DOHH2 (cell line): ENCODE measurements around the gene YTHDC2.

ENCODE experiments used
- H3F3A ChIP-seq: fragments of 200-600 bp; sonication (generic), shearing (Covaris generic); 2 replicates; pipeline ENCODE4 v1.6.0; 2016; ENCODE audit warnings: antibody characterized with exemption, mild to moderate bottlenecking; ENCODE audit not compliant: control insufficient read depth, insufficient read depth
- H3K27ac ChIP-seq: fragments of 200-600 bp; sonication (generic); 2 replicates; pipeline ENCODE4 v1.5.1; 2014; ENCODE audit warnings: low read depth, mild to moderate bottlenecking, low read length, moderate library complexity
- H3K27me3 ChIP-seq: fragments of 200-600 bp; sonication (generic); 2 replicates; pipeline ENCODE4 v1.6.1; 2014; ENCODE audit warnings: mild to moderate bottlenecking, low read length, mixed read lengths; ENCODE audit not compliant: control insufficient read depth
- H3K36me3 ChIP-seq: fragments of 200-600 bp; sonication (generic); 2 replicates; pipeline ENCODE4 v1.6.1; 2014; ENCODE audit warnings: mild to moderate bottlenecking, low read length, moderate library complexity, mixed read lengths; ENCODE audit not compliant: control insufficient read depth
- H3K4me1 ChIP-seq: fragments of 200-600 bp; sonication (generic); 2 replicates; pipeline ENCODE4 v1.6.1; 2014; ENCODE audit warnings: mild to moderate bottlenecking, low read length, mixed read lengths; ENCODE audit not compliant: control insufficient read depth
- H3K4me2 ChIP-seq: fragments of 200-600 bp; sonication (generic); 2 replicates; pipeline ENCODE4 v1.6.0; 2014; ENCODE audit warnings: mild to moderate bottlenecking, low read length, moderate library complexity
- H3K4me3 ChIP-seq: fragments of 200-600 bp; sonication (generic); 2 replicates; pipeline ENCODE4 v1.5.1; 2014; ENCODE audit warnings: mild to moderate bottlenecking, low read length, mixed read lengths
- H3K79me2 ChIP-seq: fragments of 200-600 bp; sonication (generic); 2 replicates; pipeline ENCODE4 v1.6.1; 2014; ENCODE audit warnings: mild to moderate bottlenecking, low read length, mixed read lengths; ENCODE audit not compliant: control insufficient read depth
- H3K9me2 ChIP-seq: fragments of 200-600 bp; sonication (generic); replicated peaks from 2 replicates; pipeline ENCODE4 v1.6.1; 2014; ENCODE audit warnings: mild to moderate bottlenecking, low read length, mixed read lengths; ENCODE audit not compliant: control insufficient read depth
- H3K9me3 ChIP-seq: fragments of 200-600 bp; sonication (generic); 2 replicates; pipeline ENCODE4 v1.6.1; 2014; ENCODE audit warnings: antibody characterized with exemption, low read length, mixed read lengths; ENCODE audit not compliant: control insufficient read depth, insufficient read depth
- H4K20me1 ChIP-seq: fragments of 200-600 bp; sonication (generic); 2 replicates; pipeline ENCODE4 v1.6.0; 2014; ENCODE audit warnings: low read depth, mild to moderate bottlenecking, antibody characterized with exemption, low read length, moderate library complexity; ENCODE audit not compliant: control insufficient read depth, insufficient read depth
- EZH2phosphoT487 ChIP-seq: fragments of 200-600 bp; sonication (generic); IDR thresholded peaks from 2 replicates; pipeline ENCODE4 v1.6.1; 2017; ENCODE audit warnings: borderline replicate concordance, mild to moderate bottlenecking, antibody characterized with exemption, low read length, moderate library complexity, mixed read lengths
- TF ChIP-seq, protein P1 (sequence below): fragments of 200-600 bp; sonication (generic); IDR thresholded peaks from one replicate; pipeline ENCODE4 v1.5.1; 2014; ENCODE audit warnings: antibody characterized with exemption, mild to moderate bottlenecking, low read depth, low read length; ENCODE audit not compliant: poor library complexity, severe bottlenecking

YTHDC2 gene

DNA sequence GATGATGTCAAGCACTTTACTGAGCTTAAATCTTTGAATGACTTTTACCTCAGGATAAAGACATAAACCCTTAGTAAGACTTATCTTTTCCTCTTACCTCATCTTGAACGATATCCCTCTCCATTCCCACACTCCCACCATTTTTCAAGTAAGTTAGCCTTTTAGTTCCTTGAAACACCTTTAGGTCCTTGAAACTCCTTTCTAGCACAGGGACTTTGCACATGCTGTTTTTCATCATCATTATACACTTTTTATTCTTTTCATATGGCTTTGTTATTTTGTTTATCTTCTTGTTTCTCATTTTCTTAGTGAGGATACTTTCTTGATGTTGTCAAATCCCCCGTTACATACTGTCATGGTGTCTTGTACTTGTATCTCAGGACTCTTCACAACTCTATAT, 24.8 kb downstream of the YTHDC2 start:
- TF ChIP-seq, protein P1, sequence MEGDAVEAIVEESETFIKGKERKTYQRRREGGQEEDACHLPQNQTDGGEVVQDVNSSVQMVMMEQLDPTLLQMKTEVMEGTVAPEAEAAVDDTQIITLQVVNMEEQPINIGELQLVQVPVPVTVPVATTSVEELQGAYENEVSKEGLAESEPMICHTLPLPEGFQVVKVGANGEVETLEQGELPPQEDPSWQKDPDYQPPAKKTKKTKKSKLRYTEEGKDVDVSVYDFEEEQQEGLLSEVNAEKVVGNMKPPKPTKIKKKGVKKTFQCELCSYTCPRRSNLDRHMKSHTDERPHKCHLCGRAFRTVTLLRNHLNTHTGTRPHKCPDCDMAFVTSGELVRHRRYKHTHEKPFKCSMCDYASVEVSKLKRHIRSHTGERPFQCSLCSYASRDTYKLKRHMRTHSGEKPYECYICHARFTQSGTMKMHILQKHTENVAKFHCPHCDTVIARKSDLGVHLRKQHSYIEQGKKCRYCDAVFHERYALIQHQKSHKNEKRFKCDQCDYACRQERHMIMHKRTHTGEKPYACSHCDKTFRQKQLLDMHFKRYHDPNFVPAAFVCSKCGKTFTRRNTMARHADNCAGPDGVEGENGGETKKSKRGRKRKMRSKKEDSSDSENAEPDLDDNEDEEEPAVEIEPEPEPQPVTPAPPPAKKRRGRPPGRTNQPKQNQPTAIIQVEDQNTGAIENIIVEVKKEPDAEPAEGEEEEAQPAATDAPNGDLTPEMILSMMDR = no peak
- TF ChIP-seq EZH2phosphoT487 = no peak
- Histone ChIP-seq H3K27me3 (no peaks in the 10 kb centered on the region), H3K36me3 (peaks cover 49% of the 10 kb centered on the region), H3K27ac (no peak overlapping the region), H4K20me1 (no peaks in the 10 kb centered on the region), H3K79me2 (no peaks in the 10 kb centered on the region), H3K4me2 (no peak overlapping the region), H3K4me1 (no peaks in the 10 kb centered on the region), H3F3A (no peaks in the 10 kb centered on the region), H3K4me3 (no peak overlapping the region), H3K9me2 (no peaks in the 10 kb centered on the region), H3K9me3 (no peaks in the 10 kb centered on the region)

DNA sequence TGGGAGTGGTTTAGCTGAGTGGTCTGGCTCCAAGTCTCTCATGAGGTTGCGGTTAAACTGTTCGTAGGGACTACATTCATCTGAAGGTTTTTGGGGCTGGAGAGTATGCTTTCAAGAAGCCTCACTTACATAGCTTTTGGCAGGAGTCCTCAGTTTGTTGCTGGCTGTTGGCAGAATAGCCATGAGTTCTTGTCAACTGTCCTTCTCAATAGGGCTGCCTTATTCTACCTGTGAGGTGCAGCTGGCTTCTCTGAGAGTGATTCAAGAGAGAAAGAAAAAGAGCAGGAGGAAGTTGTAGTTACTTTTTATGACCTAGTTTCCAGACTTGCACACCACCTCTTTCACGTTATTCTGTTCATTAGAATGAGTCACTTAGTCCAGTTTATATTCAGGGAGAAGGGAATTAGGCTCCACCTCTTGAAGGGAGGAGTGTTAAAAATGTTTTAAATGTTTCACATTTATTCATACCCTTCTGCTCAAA, 33.2 kb downstream of the YTHDC2 start:
- Histone ChIP-seq H3K9me3 (no peaks in the 10 kb centered on the region), H3K4me2 (no peak overlapping the region), H3K4me1 (no peaks in the 10 kb centered on the region), H3K27ac (no peak overlapping the region), H3K4me3 (no peak overlapping the region), H3F3A (no peaks in the 10 kb centered on the region), H4K20me1 (no peaks in the 10 kb centered on the region), H3K27me3 (no peaks in the 10 kb centered on the region), H3K9me2 (no peaks in the 10 kb centered on the region), H3K36me3 (peaks cover 66% of the 10 kb centered on the region), H3K79me2 (no peaks in the 10 kb centered on the region)
- TF ChIP-seq, protein P1 = no peak
- TF ChIP-seq EZH2phosphoT487 = no peak

DNA sequence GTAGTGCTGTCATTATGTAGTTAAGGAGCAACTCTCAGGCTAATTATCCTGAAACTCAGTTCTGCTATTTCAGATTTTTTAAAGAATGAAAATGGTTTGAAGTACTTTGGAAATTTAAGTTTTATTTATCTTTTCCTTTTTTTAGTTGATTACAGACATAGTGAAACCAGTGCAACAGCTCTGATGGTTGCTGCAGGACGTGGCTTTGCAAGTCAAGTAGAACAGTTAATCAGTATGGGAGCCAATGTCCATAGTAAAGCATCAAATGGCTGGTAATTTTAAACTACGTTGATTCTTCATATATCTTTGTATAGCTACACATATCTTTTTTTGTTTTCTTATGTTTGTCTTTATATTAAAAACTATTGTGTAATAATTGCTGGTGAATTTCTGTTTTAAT, 34.9 kb downstream of the YTHDC2 start:
- Histone ChIP-seq H3K9me2 (no peaks in the 10 kb centered on the region), H3K27ac (no peak overlapping the region), H3F3A (no peaks in the 10 kb centered on the region), H3K79me2 (no peaks in the 10 kb centered on the region), H3K4me2 (no peak overlapping the region), H3K4me1 (no peaks in the 10 kb centered on the region), H3K36me3 (peaks cover 73% of the 10 kb centered on the region), H3K27me3 (no peaks in the 10 kb centered on the region), H3K9me3 (no peaks in the 10 kb centered on the region), H3K4me3 (no peak overlapping the region), H4K20me1 (no peaks in the 10 kb centered on the region)
- TF ChIP-seq EZH2phosphoT487 = no peak
- TF ChIP-seq, protein P1 = no peak

DNA sequence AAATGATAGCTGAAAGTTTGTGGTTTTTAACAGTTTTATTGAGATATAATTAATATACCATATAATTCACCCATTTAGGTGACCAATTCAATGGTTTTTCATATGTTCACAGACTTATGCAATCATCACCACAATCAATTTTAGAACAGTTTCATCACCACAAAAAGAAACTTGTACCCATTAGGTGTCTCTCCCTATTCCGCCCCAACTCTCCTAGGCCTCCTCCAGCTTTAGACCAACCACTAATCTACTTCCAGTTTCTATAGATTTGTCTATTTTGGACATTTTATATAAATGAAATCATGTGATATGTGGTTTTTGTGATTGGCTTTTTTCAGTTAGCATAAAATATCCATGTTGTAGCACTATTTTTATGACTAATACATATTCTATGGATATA, 38.6 kb downstream of the YTHDC2 start:
- TF ChIP-seq, protein P1 = no peak
- no peak for TF ChIP-seq EZH2phosphoT487
- Histone ChIP-seq H4K20me1 (no peaks in the 10 kb centered on the region), H3K27me3 (no peaks in the 10 kb centered on the region), H3K9me3 (no peaks in the 10 kb centered on the region), H3K4me1 (no peaks in the 10 kb centered on the region), H3K4me2 (no peak overlapping the region), H3K36me3 (peaks cover 72% of the 10 kb centered on the region), H3F3A (no peaks in the 10 kb centered on the region), H3K79me2 (no peaks in the 10 kb centered on the region), H3K4me3 (no peak overlapping the region), H3K9me2 (no peaks in the 10 kb centered on the region), H3K27ac (no peak overlapping the region)
